ENCODE data around the gene CNOT1. TPM values are rescaled to one million over a fixed set of nuclear protein-coding genes. Genes with fewer than 3 reads are reported as not detected.

The CNOT1 gene
- total RNA-seq, 2 experiments from 2014 or later, result 164 to 184 TPM

GRCh38 chr16:58501242-58502131, 128.1 kb downstream of the CNOT1 start:
- ChIA-PET POLR2A (interaction anchor here (1.6 kb wide), 1 partner anchor 8 kb away, joined by 4 read pairs; no protein-coding TSS in a partner anchor), CTCF (interaction anchor here (1.9 kb wide), 1 partner anchor 11 kb away, joined by 8 read pairs; no protein-coding TSS in a partner anchor)
- peaks cover 9% of the 10 kb centered on the region for H3K4me1 Mint-ChIP-seq (ENCODE audit: low read depth)
- Histone ChIP-seq H3K9me3 (ENCODE audit: control insufficient read depth in 1 of 2, insufficient read depth in 1 of 2, low read length in 2 of 2) (peaks cover 0 to 10% of the 10 kb centered on the region in 2 experiments), H3K36me3 (ENCODE audit: insufficient read depth, low read length) (no peaks in the 10 kb centered on the region), H3K27ac (ENCODE audit: low read depth in 1 of 2, low read length in 2 of 2) (no peak overlapping the region), H3K4me1 (ENCODE audit: insufficient read depth, low read length) (peaks cover 25% of the 10 kb centered on the region), H3K27me3 (ENCODE audit: control insufficient read depth in 1 of 2, insufficient read depth in 2 of 2, low read length in 2 of 2) (peaks cover 0 to 8% of the 10 kb centered on the region in 2 experiments), H3K4me3 (ENCODE audit: low read length) (peak overlapping the region; percentile 69)
- intact Hi-C loops (cut with DNase I, micrococcal nuclease), result no loop called here
- peak overlapping the region; percentile 72 for H3K27ac Mint-ChIP-seq
- TF ChIP-seq CTCF (IDR thresholded peaks at IDR 0.05), result no peak
- peak in 12 of 14 experiments; percentile 19 to 76 (median 51) for DNase-seq
- H3K9me3 Mint-ChIP-seq, result no peaks in the 10 kb centered on the region
- H3K27me3 Mint-ChIP-seq, result peaks cover 9% of the 10 kb centered on the region
- peak; percentile 69 for ATAC-seq (ENCODE audit: poor library complexity)
- H3K36me3 Mint-ChIP-seq (ENCODE audit: low read depth), result no peaks in the 10 kb centered on the region
- H3K4me3 Mint-ChIP-seq, result peak overlapping the region; percentile 85

- H3K36me3 Mint-ChIP-seq (ENCODE audit: low read depth), result no peaks in the 10 kb centered on the region
- H3K9me3 ChIP-seq (ENCODE audit: control insufficient read depth in 1 of 2, insufficient read depth in 1 of 2, low read length in 2 of 2), result peaks cover 0 to 10% of the 10 kb centered on the region in 2 experiments
- POLR2A ChIA-PET, result interaction anchor here (1.6 kb wide), 1 partner anchor 9 kb away, joined by 4 read pairs; no protein-coding TSS in a partner anchor
- H3K27me3 Mint-ChIP-seq, result peaks cover 9% of the 10 kb centered on the region
- DNase-seq, result peak in 2 of 14 experiments; percentile 25 to 33
- H3K4me1 ChIP-seq (ENCODE audit: insufficient read depth, low read length), result peaks cover 25% of the 10 kb centered on the region
- ATAC-seq (ENCODE audit: poor library complexity), result peak; percentile 42
- H3K27ac ChIP-seq (ENCODE audit: low read depth in 1 of 2, low read length in 2 of 2), result no peak overlapping the region
- peak overlapping the region; percentile 85 for H3K4me3 Mint-ChIP-seq
- peak overlapping the region; percentile 69 for H3K4me3 ChIP-seq (ENCODE audit: low read length)
- intact Hi-C loops (cut with DNase I, micrococcal nuclease), result no loop called here
- H3K27ac Mint-ChIP-seq, result peak overlapping the region; percentile 72
- TF ChIP-seq CTCF (IDR thresholded peaks at IDR 0.05), result no peak
- CTCF ChIA-PET, result interaction anchor here (1.9 kb wide), 1 partner anchor 12 kb away, joined by 8 read pairs; no protein-coding TSS in a partner anchor
- peaks cover 0 to 8% of the 10 kb centered on the region in 2 experiments for H3K27me3 ChIP-seq (ENCODE audit: control insufficient read depth in 1 of 2, insufficient read depth in 2 of 2, low read length in 2 of 2)
- peaks cover 9% of the 10 kb centered on the region for H3K4me1 Mint-ChIP-seq (ENCODE audit: low read depth)
- no peaks in the 10 kb centered on the region for H3K9me3 Mint-ChIP-seq
- H3K36me3 ChIP-seq (ENCODE audit: insufficient read depth, low read length), result no peaks in the 10 kb centered on the region
Observed at GRCh38 chr16:58500430-58501241, 129.0 kb downstream of the CNOT1 start.

Measured in CD4-positive, alpha-beta T cell (primary cell).